ENCODE measurements around the gene MAN2A2.

- TF ChIP-seq, protein P1, sequence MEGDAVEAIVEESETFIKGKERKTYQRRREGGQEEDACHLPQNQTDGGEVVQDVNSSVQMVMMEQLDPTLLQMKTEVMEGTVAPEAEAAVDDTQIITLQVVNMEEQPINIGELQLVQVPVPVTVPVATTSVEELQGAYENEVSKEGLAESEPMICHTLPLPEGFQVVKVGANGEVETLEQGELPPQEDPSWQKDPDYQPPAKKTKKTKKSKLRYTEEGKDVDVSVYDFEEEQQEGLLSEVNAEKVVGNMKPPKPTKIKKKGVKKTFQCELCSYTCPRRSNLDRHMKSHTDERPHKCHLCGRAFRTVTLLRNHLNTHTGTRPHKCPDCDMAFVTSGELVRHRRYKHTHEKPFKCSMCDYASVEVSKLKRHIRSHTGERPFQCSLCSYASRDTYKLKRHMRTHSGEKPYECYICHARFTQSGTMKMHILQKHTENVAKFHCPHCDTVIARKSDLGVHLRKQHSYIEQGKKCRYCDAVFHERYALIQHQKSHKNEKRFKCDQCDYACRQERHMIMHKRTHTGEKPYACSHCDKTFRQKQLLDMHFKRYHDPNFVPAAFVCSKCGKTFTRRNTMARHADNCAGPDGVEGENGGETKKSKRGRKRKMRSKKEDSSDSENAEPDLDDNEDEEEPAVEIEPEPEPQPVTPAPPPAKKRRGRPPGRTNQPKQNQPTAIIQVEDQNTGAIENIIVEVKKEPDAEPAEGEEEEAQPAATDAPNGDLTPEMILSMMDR (IDR thresholded peaks at IDR 0.05 in 4 of 5, conservative IDR thresholded peaks at IDR 0.05 in 1 of 5) = no peak
- TF ChIP-seq POLR2A (IDR thresholded peaks at IDR 0.05) = no peak
Observed at GRCh38 chr15:90914305-90915080, 11.4 kb downstream of the MAN2A2 start.
